H1 (cell line): ENCODE measurements around the gene SLC31A2. TPM values are rescaled to one million over a fixed set of nuclear protein-coding genes. Genes with fewer than 3 reads are reported as not detected.

ENCODE experiments used
- BCL11A ChIP-seq, 2 experiments: IDR thresholded peaks; one replicate each; pipeline ENCODE4 v1.6.1; 2011; ENCODE audit warnings: low read depth in 2 of 2, low read length in 2 of 2, mild to moderate bottlenecking in 2 of 2
- FOSL1 ChIP-seq: IDR thresholded peaks from 2 replicates; pipeline ENCODE4 v1.6.1; 2011; ENCODE audit warnings: mild to moderate bottlenecking, low read depth, low read length, moderate library complexity; ENCODE audit not compliant: insufficient read depth
- KDM5A ChIP-seq: fragments of 200-600 bp; IDR thresholded peaks from 2 replicates; pipeline ENCODE4 v1.7.1; 2012; ENCODE audit warnings: mild to moderate bottlenecking, low read length, inconsistent platforms, mixed read lengths
- PHF8 ChIP-seq: fragments of 200-600 bp; sonication (generic); conservative IDR thresholded peaks from 2 replicates; pipeline ENCODE4 v1.7.1; 2012; ENCODE audit warnings: low read depth, mild to moderate bottlenecking, inconsistent platforms, low read length, moderate library complexity
- USF2 ChIP-seq: IDR thresholded peaks from 2 replicates; pipeline ENCODE4 v1.6.1; 2011; ENCODE audit warnings: low read length, improper control_type of control experiment
- YY1 ChIP-seq: IDR thresholded peaks from 2 replicates; pipeline ENCODE4 v1.6.1; 2011; ENCODE audit warnings: low read depth, mild to moderate bottlenecking, low read length
- polyA plus RNA-seq, 7 experiments: library from polyadenylated mRNA; depleted of rRNA in 3 of 7; stranded (reverse) in 5 of 7; unstranded in 2 of 7; fragments of >200 nt in 5 of 7; fragments of 200-250 nt in 2 of 7; gene quantifications; 1 replicate in 5 of 7; 2 replicates in 1 of 7; 4 replicates in 1 of 7; pipeline versions ENCODE4 v1.2.1 to v1.2.3, GENCODE V29; 2011 to 2013; ENCODE audit warnings: missing spikeins in 2 of 7, mixed read lengths in 2 of 7
- total RNA-seq: library from RNA; stranded (reverse); fragmentation: NEBNext Ultra II Directional; extraction: Animal tissue kit (Norgen Biotek cat#: 25700); gene quantifications from 2 replicates; pipeline ENCODE4 v1.2.1, GENCODE V29; 2021

The SLC31A2 gene
- total and polyA plus RNA-seq, 2 of the 8 experiments (the other 6 are each of a cell fraction or from before 2014, with no cell fraction given): 2.0 to 2.9 TPM

DNA sequence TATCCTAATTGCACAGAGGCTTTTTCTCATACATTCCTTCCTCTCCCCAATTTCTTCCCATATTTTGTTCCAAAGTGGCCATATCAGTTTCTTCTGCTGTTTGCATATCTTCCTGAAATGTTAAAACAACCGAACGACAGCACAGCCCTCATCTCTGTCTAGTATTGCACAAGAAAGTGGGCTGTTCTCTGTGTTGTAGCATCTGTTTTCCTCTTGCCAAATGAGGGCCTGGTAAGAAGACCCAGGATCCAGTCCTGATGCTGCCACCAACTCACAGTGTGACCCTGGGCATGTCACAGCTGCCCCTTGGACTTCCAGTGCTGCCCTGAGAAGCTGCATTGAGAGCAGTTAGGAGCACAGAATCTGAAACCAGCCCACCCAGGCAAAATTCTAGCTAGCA lies 4.1 kb downstream of the SLC31A2 start (continued):
- no peak for TF ChIP-seq YY1
- no peak for TF ChIP-seq FOSL1
- TF ChIP-seq USF2: no peak
- no peak for TF ChIP-seq BCL11A (IDR thresholded peaks at IDR 0.05; ENCODE audit: low read depth in 2 of 2, low read length in 2 of 2)
- TF ChIP-seq PHF8: no peak
- no peak for TF ChIP-seq KDM5A
